ENCODE measurements around the gene OR5A1.
"Not testable (repeated sequence)": the region's sequence is repeated elsewhere in the genome, so short reads cannot be mapped to it uniquely, and the experiment has no call there.

The OR5A1 gene

DNA sequence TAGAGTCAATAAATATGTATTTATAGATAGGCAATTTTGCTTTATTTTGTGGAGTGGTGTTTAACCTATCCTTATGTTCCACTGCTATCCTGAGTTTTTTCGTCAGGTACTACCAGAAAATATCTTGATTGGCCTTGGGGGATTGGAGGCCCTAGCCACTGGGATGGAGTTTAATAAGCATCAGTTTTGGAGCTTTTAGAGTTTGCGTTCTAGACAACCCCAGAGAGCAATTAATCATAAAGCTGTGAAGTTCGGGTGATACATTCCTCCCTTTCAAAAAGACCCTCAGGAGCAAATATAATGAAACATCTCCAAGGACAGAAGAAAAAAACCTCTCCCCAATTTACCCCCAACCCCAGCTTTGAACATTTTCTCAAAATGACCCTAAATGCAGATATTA lies at the start of gene OR5A1:
TSS of gene OR5A1 (plus strand) at position 301 of the 400 bp plus-strand sequence. CDS start 6,700 bp downstream, outside the sequence.
- no peak for DNase-seq

DNA sequence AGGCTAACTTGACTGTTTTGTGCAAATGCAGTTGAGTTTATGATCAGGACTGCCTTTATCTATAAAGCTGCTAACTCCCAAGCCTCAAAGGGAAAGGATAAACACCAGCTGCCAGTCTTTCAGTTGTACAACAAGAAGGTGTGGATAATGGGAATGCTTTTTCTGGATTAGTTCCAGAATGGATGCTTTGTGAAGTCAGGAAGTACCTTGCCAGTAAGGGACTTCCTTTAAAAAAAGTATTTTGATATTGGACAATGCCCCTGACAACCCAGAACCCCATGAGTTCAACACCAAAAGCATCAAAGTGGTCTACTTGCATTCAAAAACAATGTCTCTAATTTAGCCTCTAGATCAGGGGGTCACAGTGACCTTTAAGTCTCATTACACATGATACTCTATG lies 42.1 kb upstream of the OR5A1 start:
- DNase-seq (no peak), ATAC-seq (no peak)

More for the DNA sequence above, at the start of gene OR5A1:
- no peak for ATAC-seq

DNA sequence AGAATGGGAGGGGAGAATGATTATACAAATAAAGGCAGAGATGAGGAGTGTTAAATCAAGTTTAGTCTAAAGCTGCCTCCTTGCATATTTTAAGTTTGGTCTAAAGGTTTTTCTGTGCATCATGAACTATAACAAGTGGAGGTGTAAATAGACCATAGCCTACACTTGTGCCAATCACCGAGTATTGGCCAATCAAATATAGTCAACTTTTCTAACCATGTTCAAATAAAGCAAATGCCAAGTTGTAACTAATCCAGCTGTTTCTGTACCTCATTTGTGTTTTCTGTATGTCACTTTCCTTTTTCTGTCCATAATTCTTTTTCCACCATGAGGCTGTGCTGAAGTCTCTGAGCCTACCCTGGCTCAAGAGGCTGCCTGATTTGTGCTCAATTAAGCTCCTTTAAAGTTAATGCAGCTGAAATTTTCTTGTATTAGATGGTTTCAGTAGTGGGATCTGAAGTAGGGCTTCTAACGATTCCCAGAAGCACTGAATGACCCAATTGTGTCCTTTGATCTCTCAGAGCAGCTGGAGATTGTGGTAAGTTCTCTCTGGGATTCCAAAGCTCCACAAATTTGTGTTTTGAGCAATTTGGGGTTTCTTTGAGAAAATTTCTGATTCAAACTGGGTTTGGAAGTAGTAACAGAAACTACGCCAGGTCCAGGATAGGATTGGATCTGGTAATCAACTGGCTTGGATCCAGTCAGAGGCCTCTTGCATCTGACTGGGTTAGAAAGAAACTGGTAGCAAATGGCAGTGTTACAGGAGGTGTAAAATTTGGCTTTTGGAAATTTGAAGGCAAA lies 35.6 kb upstream of the OR5A1 start:
- ATAC-seq (no peak), DNase-seq (no peak)

DNA sequence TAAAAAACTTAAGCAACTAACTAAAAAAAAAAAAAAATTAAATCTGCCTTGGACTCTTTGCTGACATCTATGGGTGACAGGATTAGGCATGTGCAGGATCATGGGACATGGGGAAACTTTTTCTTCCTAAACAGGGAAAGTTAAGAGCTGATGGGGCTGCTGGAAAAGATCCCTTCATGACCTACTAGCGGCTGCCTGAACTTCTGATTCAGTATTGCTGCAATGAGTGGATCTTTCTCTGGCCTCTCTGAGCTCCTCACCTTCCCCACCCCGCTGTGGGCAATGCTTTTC lies 35.1 kb upstream of the OR5A1 start:
- ATAC-seq = no peak

DNA sequence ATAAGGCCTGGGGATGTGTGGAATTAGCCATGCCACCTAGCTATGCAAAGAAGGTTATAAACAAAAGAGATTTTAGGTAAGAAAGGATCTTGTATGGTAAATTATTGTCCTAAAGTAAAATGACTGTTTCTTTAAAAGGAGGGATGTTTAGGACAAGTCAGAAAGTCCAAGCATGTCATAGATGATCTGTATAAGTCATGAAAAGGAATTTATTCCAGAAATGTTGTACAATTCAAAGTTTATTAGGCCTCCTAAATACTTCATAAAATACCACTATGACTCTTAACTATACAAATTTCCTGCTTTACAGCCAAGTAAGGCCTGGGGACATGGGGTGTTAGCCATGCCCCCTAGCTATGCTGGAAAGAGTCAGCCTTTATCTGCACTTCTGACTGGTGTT lies 32.7 kb upstream of the OR5A1 start:
- ATAC-seq = no peak
- DNase-seq = no peak

More for the DNA sequence above, 35.1 kb upstream of the OR5A1 start:
- no peak for DNase-seq

DNA sequence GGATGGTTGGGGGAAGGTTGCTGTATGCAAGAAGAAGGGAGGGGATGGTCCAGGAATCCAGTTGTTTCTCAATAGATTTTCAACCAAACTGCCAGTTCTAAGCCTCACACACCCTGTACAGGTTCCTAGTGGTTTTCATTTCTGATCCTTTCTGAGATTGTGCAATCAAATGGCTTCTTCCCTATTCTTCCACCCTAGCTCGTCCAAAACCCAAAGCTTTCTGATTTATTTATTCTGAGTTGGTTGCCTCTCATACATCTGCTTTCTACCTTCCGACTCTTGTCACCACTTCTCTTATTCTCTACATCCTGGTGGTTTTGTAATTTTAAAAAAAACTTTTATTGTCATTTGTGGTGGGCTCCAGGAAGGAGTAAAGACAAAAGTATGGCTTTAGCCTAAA lies 22.6 kb upstream of the OR5A1 start:
- ATAC-seq (no peak), DNase-seq (no peak)

DNA sequence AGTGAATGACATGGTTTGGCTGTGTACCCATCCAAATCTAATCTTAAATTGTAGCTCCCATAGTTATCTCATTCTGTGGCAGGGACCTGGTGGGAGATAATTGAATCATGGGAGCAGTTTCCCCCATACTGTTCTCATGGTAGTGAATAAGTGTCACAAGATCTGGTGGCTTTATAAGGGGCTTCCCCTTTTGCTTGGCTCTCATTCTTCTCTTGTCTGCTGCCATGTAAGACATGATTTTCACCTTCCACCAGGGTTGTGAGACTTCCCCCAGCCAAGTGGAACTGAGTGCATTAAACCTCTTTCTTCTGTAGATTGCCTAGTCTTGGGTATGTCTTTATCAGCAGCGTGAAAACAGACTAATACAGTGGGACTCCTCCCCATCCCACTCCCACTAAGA lies 21.2 kb upstream of the OR5A1 start:
- DNase-seq (no peak), ATAC-seq (no peak)

DNA sequence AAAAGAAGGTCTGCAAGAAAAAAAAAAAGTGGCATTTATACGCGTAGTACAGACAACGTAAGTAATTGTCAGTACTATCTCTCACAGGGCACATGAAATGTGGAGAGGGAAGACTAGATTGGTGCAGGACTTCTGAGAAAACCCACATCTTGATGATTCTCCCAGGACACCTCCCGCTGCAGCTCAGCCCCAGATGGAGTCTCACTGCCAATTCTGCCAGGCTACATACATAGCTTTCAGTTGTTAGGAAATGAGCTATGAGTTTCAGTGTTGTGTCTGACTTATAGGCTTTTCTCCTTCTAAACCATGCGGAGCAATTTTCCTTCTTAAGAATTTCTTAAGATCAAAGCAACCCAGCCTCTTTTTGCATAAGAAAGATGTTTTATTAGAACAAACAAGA lies 19.7 kb upstream of the OR5A1 start:
- ATAC-seq = no peak
- DNase-seq = no peak

DNA sequence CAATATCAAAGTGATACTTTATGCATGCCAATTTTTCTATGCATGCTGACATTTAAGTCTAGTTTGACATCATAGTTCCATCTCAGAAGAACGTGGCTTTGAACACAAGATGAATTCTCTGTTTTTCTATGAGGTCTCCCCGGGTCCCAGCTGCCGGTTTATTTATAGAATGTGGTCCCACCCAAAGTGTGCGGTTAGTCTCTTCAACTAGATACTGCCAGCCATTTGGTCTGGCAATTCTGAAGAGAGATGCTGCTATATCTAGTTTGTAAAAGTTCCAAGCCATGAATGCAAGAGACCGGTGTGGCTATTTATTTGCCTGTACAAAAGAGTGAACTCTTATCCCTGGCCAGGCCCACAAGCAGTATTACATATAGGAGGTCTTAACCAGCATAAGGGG lies 19.2 kb upstream of the OR5A1 start:
- DNase-seq (no peak), ATAC-seq (no peak)

DNA sequence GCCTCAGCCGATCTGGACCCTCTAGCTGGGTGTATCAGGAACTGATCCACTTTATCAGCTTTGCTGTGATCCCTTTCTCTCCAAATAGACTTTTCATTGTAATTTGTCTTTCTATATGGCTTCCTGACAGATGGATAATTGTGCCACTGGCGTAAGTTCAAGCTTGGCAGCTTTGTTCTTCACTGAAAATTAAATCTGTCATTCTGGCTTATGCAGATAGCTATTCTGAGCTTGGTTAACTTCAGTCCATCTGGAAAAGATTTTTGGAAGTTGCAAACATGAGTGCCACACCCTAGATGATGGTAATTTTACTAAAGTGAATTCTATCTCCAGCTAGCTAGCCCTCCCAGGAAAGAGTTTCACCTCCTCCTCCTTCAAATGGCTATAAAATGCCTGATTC lies 18.1 kb upstream of the OR5A1 start:
- ATAC-seq (no peak), DNase-seq (no peak)

DNA sequence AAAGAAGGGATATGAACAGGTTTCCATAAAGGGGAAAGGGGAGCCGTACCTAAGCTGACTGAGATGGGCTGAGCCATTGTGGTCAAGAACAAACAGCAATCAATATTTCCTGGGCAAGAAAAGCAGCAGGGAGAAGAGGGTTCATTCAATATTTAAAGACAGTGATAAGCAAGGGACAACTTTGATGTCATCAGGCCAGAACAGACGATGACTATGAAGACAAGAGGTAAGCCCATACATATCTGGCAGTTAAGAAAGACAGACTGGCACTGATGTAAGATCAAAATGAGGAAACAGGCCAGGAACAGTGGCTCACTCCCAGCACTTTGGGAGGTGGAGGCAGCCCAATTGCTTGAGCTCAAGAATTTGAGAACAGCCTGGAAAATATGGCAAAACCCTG lies 12.4 kb upstream of the OR5A1 start:
- DNase-seq = no peak

DNA sequence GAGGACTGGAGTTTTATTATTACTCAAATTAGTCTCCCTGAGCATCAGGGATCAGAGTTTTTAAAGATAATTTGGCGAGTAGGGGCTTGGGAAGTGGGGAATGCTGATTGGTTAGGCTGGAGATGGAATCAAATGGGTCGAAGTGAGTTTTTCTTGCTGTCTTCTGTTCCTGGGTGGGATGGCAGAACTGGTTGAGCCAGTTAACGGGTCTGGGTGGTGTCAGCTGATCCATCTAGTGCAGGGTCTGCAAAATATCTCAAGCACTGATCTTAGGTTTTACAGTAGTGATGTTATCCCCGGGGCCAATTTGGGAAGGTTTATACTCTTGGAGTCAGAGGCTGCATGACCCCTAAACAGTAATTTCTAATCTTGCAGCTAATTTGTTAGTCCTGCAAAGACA lies 11.1 kb upstream of the OR5A1 start:
- DNase-seq (no peak), ATAC-seq (no peak)

More for the DNA sequence above, 12.4 kb upstream of the OR5A1 start:
- no peak for ATAC-seq

DNA sequence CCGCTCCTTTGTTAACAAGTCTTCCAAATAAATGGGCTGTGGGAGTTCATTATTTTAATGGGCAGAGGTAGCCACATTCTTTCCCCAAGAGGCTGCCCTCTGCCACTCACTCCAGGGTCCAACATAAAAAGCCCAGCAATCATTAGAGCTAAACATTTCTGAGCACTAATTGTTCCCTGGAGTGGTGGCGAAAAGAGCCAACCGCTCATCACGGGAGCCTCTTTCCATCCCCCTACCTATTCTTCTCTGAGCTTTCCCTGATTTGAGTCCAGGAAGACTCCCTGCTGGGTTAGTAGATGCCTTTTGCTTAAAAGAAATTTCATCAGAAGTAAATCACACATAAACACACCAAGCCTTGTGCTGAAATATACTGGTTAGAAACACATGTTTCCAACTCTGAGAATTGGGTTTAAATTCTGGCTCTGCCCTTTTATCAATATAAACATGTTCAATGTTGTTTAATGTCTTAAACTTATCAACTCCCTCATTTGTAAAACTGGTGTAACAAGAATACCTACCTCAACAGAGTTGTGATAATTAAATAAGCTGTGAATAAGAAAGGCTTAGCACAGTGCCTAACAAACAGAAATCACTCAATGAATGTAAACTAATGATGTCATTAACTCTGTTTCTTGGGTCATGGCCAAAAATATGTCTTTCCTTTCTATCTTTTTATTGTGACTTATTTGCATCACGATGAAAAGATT lies 9.8 kb upstream of the OR5A1 start, which contains the start of gene OR5A2:
TSS of gene OR5A2 (minus strand) at position 53 of the 707 bp plus-strand sequence. CDS start 3,460 bp downstream, outside the sequence.
- ATAC-seq = no peak
- DNase-seq = no peak

DNA sequence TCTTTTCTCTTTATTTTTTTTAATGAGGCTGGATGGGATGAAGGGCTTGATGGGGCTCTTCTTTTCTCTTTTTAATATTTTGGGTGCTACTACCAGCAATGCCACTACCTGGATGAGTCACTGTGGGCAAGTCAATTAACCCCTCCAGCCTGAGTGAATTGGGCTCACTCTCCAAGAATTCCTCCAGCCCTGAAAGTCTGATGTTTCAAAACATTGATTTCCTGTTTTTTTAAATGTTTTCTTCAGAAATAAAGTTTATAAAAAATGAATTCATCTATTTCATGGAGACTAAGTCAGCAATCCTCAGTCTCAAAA lies 9.2 kb upstream of the OR5A1 start:
- DNase-seq (no peak), ATAC-seq (no peak)

DNA sequence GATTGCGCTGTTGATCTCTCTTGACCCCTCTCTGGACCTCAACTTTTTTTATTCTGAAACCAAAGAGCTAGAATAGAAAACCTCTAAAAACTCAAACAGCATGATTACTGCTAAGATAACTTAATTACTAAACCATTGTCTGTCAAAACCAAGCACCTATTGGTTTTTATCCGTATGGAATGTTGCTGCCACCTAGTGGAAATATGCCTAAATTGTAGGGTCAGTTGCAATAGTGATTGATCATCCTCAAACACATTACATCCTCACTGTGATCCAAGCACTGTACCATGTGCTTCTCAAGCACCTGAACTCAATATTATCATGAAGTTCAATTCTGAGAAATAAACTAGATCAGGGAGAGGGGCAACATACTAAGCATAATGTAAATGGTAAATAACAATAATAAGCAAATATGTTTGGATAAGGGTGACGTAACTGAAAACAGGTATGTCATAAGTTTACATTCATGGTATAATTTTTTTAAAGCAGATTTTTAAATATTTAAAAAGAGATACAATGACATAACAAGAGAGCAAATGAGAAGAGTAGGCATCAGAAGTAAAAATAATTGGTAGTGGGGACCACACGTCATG lies 6.2 kb upstream of the OR5A1 start:
- DNase-seq (peak; percentile 38), ATAC-seq (peak; percentile 57)

DNA sequence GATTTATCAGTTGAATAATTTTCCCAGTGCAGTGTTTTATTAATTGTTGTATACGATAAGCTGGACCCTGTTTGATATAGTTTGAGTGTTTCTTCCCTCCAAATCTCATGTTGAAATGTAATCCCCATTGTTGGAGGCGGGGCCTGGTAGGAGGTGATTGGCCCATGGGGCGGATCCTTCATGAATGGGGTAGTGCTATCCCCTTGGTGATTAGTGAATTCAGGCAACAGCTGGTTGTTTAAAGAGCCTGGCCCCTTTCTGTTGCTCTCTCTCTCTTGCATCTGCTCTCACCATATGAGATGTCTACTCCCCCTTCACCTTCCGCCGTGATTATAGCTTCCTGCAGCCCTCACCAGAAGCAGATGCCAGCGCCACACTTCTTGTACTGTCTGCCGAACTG lies 1.5 kb downstream of the OR5A1 start:
- no peak for ATAC-seq
- no peak for DNase-seq

DNA sequence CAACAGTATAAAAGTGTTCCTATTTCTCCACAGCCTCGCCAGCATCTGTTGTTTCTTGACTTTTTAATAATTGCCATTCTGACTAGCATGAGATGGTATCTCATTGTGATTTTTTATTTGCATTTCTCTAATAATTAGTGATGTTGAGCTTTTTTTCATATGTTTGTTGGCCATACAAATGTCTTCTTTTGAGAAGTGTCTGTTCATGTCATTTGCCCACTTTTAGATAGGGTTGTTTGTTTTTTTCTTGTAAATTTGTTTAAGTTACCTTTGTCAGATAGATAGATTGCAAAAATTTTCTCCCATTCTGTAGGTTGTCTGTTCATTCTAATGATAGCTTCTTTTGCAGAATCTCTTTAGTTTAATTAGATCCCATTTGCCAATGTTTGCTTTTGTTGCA lies 9.4 kb downstream of the OR5A1 start:
- DNase-seq, ATAC-seq: not testable (repeated sequence)

DNA sequence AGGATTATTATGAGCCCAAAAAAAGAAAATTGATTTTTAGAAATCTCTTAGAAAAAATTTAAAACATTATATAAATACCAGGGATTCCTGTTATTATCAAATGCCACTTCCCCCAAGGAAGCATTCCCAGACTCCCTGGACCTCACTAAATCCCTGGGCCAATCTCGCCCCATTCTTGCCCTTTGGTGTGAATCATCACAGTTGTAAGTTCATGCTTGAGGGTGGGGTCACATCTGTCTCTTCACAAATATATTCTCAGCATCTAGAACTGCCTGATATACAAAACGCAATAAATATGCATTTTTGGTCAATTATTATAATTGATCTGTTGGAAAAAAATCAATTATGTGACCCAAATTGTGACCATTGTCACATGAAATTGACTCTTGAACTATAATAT lies 12.2 kb downstream of the OR5A1 start:
- no peak for ATAC-seq
- no peak for DNase-seq

DNA sequence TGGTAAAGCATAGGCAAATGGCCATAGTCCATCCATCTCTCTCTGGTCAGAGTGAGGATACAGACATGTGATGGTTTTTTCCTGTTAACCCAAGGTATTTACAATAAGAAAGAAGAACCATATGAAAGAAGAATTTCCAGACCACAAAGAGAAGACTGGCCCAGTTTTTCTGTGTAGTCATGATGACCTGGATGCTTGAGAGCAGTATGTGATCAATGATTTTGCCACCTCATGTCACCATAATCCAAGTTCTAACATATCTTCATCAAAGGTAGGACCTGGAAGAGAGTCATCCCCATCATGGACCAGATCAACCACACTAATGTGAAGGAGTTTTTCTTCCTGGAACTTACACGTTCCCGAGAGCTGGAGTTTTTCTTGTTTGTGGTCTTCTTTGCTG lies 20.4 kb downstream of the OR5A1 start, which contains the start of gene OR4D6:
TSS of gene OR4D6 (plus strand) at position 301 of the 400 bp plus-strand sequence. CDS start at position 301, 0 bp downstream.
- no peak for ATAC-seq

DNA sequence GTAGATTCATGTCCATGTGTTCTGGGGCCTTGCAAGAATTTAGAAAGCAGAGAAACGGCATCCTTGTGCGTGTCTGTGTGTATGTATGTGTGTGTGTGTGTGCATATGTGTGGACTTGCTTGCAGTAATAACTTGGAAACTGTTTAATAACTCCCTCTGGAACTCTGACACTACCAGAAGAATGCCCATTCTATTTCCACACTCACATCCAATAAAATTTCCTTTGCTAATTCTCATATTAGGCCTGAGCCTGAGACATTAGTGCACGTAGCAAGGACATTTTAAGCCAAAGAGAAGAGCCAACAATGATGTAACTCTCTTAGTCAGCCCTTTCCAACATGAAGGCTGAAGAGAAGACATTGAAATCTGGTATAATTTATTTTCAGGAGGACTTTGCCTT lies 23.6 kb downstream of the OR5A1 start:
- DNase-seq (no peak), ATAC-seq (no peak)

More for the DNA sequence above, 20.4 kb downstream of the OR5A1 start, which contains the start of gene OR4D6:
- no peak for DNase-seq

DNA sequence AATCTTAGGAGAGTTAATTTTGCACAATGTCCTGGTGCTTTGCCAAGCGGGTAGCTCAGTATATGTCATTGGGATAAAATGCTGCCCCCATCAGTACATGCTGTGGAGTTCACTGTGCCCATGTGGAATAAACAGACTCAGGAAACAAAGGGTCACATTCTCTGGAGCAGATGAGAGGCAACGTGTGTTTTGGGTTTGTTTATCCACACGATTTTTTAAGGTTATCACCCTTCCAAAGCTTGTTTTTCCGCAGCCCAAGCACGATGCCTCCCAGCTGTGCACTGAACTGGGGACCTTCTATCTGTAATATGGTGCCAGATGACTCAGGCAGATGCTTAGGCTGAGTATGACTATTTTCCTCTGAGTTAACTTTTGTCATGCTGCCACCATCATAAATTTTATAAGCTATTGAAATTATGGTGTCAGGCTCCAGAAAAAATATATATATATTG lies 26.9 kb downstream of the OR5A1 start:
- DNase-seq = no peak
- no peak for ATAC-seq

DNA sequence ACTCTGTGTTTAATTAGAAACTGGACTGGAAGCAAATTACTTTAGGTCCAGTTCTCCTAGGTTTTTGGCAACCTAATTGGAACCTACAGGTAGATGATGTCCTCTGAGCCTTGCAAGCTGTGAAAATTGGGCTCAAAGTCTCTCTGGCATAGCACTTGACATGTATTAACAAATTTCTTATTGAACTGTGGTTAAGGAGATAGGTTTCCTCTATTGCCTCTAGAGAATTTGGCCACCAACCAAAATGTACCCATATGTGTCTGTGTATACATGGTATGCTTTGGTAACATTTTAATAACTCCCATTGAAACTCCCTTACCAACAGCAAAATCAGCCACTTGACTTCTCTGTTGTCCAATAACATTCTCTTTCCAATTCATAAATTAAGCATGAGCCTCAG lies 36.7 kb downstream of the OR5A1 start, which contains the start of gene OR4D10:
TSS of gene OR4D10 (plus strand) at position 301 of the 400 bp plus-strand sequence. CDS start 4,115 bp downstream, outside the sequence.
- ATAC-seq (no peak), DNase-seq (no peak)

DNA sequence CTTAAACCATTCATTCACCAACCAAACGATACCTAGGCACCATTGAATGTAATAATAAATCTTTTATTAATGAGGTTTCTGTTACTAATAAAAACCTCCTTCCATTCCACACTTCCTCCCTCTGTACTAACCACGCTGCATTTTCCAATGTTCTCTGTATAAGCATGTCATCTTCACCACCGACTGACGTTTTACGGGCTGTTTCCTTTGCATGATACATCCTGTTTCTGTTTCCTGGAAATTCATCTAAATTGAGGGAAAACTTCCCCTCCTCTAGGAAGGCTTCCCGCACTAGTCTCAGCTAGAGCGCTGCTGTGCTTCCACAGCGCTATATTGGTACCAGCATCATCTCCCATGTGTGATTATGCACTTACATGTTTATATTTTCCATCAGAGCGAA lies 38.9 kb downstream of the OR5A1 start:
- no peak for ATAC-seq
- no peak for DNase-seq

All from stimulated activated naive CD8-positive, alpha-beta T cell treated with anti-CD3 and anti-CD28 coated beads, Interleukin-15, Interleukin-2, amounts not matched to agents 100 U/mL and 50 U/mL, for 24 hours (primary cell).